Activated CD4-positive, alpha-beta T cell treated with anti-CD3 and anti-CD28 coated beads, Interleukin-2, amount 50 U/mL, for 48 hours (primary cell): Measurements from ENCODE around the gene OR9A4.
"Not testable (repeated sequence)": the region's sequence is repeated elsewhere in the genome, so short reads cannot be mapped to it uniquely, and the experiment has no call there.

ENCODE experiments used
- DNase-seq, 2 experiments: peaks; one replicate each; pipeline ENCODE4 v3.0.0-alpha.2; 2020

The OR9A4 gene

GRCh38 chr7:141916099-141916498 lies at the start of gene OR9A4:
Gene OR9A4 (plus strand): TSS chr7:141916399. CDS start chr7:141918876, 2,477 bp downstream.
- DNase-seq, result no peak

- no peak for DNase-seq
Observed at GRCh38 chr7:141866974-141867373, 49.2 kb upstream of the OR9A4 start.

GRCh38 chr7:141872931-141873330 lies 43.3 kb upstream of the OR9A4 start:
- DNase-seq, result no peak

- no peak for DNase-seq
Observed at GRCh38 chr7:141874787-141875186, 41.4 kb upstream of the OR9A4 start.

GRCh38 chr7:141875453-141875852 lies 40.7 kb upstream of the OR9A4 start:
- DNase-seq, result no peak

GRCh38 chr7:141876371-141876770 lies 39.8 kb upstream of the OR9A4 start:
- no peak for DNase-seq

GRCh38 chr7:141877365-141877764 lies 38.8 kb upstream of the OR9A4 start:
- DNase-seq, result no peak

- DNase-seq, result no peak
Observed at GRCh38 chr7:141880960-141881359, 35.2 kb upstream of the OR9A4 start.

- DNase-seq, result no peak
Observed at GRCh38 chr7:141884539-141885225, 31.5 kb upstream of the OR9A4 start.

- DNase-seq, result no peak
Observed at GRCh38 chr7:141889321-141889720, 26.9 kb upstream of the OR9A4 start.

GRCh38 chr7:141891336-141891735 lies 24.9 kb upstream of the OR9A4 start:
- no peak for DNase-seq

GRCh38 chr7:141899366-141899765 lies 16.8 kb upstream of the OR9A4 start:
- DNase-seq, result not testable (repeated sequence)

- no peak for DNase-seq
Observed at GRCh38 chr7:141906285-141906684, 9.9 kb upstream of the OR9A4 start.

GRCh38 chr7:141911391-141911790 lies 4.8 kb upstream of the OR9A4 start:
- DNase-seq, result no peak

GRCh38 chr7:141915565-141915964 lies 634 bp upstream of the OR9A4 start:
- DNase-seq, result no peak

- DNase-seq, result no peak
Observed at GRCh38 chr7:141920281-141920680, 4.1 kb downstream of the OR9A4 start.

- DNase-seq, result no peak
Observed at GRCh38 chr7:141928146-141928844, 12.1 kb downstream of the OR9A4 start.

GRCh38 chr7:141928845-141929195 lies 12.6 kb downstream of the OR9A4 start:
- no peak for DNase-seq

GRCh38 chr7:141930211-141930610 lies 14.0 kb downstream of the OR9A4 start:
- no peak for DNase-seq

GRCh38 chr7:141941075-141941474 lies 24.9 kb downstream of the OR9A4 start:
- no peak for DNase-seq

GRCh38 chr7:141943846-141944245 lies 27.6 kb downstream of the OR9A4 start:
- DNase-seq, result no peak

GRCh38 chr7:141944811-141945210 lies 28.6 kb downstream of the OR9A4 start:
- no peak for DNase-seq

GRCh38 chr7:141945356-141945755 lies 29.2 kb downstream of the OR9A4 start:
- DNase-seq, result no peak

- no peak for DNase-seq
Observed at GRCh38 chr7:141946796-141947195, 30.6 kb downstream of the OR9A4 start, which contains the start of gene CLEC5A. Gene CLEC5A (minus strand): TSS chr7:141946974. CDS start chr7:141946292, 682 bp downstream.

- no peak for DNase-seq
Observed at GRCh38 chr7:141949021-141949420, 32.8 kb downstream of the OR9A4 start.
